K562 (cell line): Measurements from ENCODE around the gene SPATS1. TPM values are rescaled to one million over a fixed set of nuclear protein-coding genes. Genes with fewer than 3 reads are reported as not detected.

Experiments
- ATAC-seq: fragments of 200-7000 bp; cut with Tn5 transposase; 3 replicates; pipeline ENCODE4 v1.9.1; 2020; ENCODE audit warnings: moderate library complexity
- BruUV-seq: library from RNA; stranded (reverse); fragments of 400-500 nt; replicated peaks from 2 replicates; lab custom pipeline; 2021; lab: Mats Ljungman, UMichigan
- CTCF ChIA-PET: fragments of 300-600 bp; formaldehyde crosslinking; extraction: SDS; loops from one replicate; lab custom pipeline; 2021; ENCODE audit warnings: low intra/inter-chr PET ratio; lab: Yijun Ruan, JAX
- POLR2A ChIA-PET: fragments of 300-600, 350-650 bp; sonication (Branson Sonifier 250); formaldehyde crosslinking; extraction: SDS; loops from one replicate; lab custom pipeline; 2021; ENCODE audit warnings: antibody characterized with exemption, inconsistent platforms; lab: Yijun Ruan, JAX
- DNase-seq, 4 experiments: peaks; one replicate each; pipeline versions ENCODE4 v3.0.0 to v3.0.0-alpha.2; 2011 to 2018; ENCODE audit warnings: low spot score in 3 of 4, mixed read lengths in 3 of 4; ENCODE audit errors: extremely low read depth in 1 of 4
- FAIRE-seq: peaks from 2 replicates; lab custom pipeline; 2011; peaks lifted over from hg19 to GRCh38; lab: Jason Lieb, UNC
- H2AFZ ChIP-seq: 2 replicates; pipeline ENCODE4 v1.6.0; 2011; ENCODE audit warnings: low read depth, low read length, control low read depth, inconsistent platforms
- H3K27ac ChIP-seq: fragments of 200-600 bp; 3 replicates; pipeline ENCODE4 v1.8.0; 2011; ENCODE audit warnings: low read depth, mild to moderate bottlenecking, control low read depth, inconsistent platforms, low read length, moderate library complexity, mixed read lengths; ENCODE audit errors: extremely low read depth
- H3K27me3 ChIP-seq, 2 experiments: fragments of 300-600 bp in 1 of 2; 2 replicates in 1 of 2; 3 replicates in 1 of 2; pipeline versions ENCODE4 v1.6.0 to v1.8.0; 2011; ENCODE audit warnings: inconsistent platforms in 2 of 2, low read length in 2 of 2, mild to moderate bottlenecking in 1 of 2, mixed read lengths in 1 of 2, moderate library complexity in 1 of 2; ENCODE audit not compliant: control insufficient read depth in 2 of 2, insufficient read depth in 2 of 2
- H3K36me3 ChIP-seq: fragments of 300-600 bp; 3 replicates; pipeline ENCODE4 v1.8.0; 2011; ENCODE audit warnings: mild to moderate bottlenecking, low read length, inconsistent platforms; ENCODE audit not compliant: control insufficient read depth, insufficient read depth
- H3K4me1 ChIP-seq, 2 experiments: fragments of 200-600 bp in 1 of 2; replicated peaks in 1 of 2; 2 replicates in 1 of 2; 3 replicates in 1 of 2; pipeline versions ENCODE4 v1.5.1 to v1.8.0; 2011; ENCODE audit warnings: inconsistent platforms in 2 of 2, low read length in 2 of 2, mild to moderate bottlenecking in 1 of 2, mixed read lengths in 1 of 2, moderate library complexity in 1 of 2; ENCODE audit not compliant: control insufficient read depth in 2 of 2, insufficient read depth in 2 of 2
- H3K4me2 ChIP-seq: 2 replicates; pipeline ENCODE4 v1.6.1; 2011; ENCODE audit warnings: low read length, control low read depth, inconsistent platforms, mixed read lengths; ENCODE audit not compliant: insufficient read depth
- H3K4me3 ChIP-seq: fragments of 200-600 bp; sonication (generic), shearing (Covaris generic); 2 replicates; pipeline ENCODE4 v1.5.1; 2016; ENCODE audit warnings: control low read depth, inconsistent platforms
- H3K79me2 ChIP-seq: fragments of 200-600 bp; 3 replicates; pipeline ENCODE4 v1.8.0; 2011; ENCODE audit warnings: low read length, inconsistent platforms; ENCODE audit not compliant: control insufficient read depth, insufficient read depth
- H3K9ac ChIP-seq, 2 experiments: 2 replicates each; pipeline versions ENCODE4 v1.6.0 to v1.6.1; 2011; ENCODE audit warnings: low read depth in 2 of 2, low read length in 2 of 2, control low read depth in 1 of 2, inconsistent platforms in 1 of 2, mild to moderate bottlenecking in 1 of 2, mixed read lengths in 1 of 2; ENCODE audit not compliant: insufficient read depth in 1 of 2
- H3K9me1 ChIP-seq: one replicate; pipeline ENCODE4 v1.6.0; 2011; ENCODE audit warnings: inconsistent platforms, mild to moderate bottlenecking, low read length, moderate library complexity; ENCODE audit not compliant: control insufficient read depth, insufficient read depth
- H3K9me3 ChIP-seq: replicated peaks from 2 replicates; pipeline ENCODE4 v1.5.1; 2011; ENCODE audit warnings: low read depth, low read length, inconsistent platforms; ENCODE audit not compliant: control insufficient read depth, insufficient read depth
- H4K20me1 ChIP-seq: replicated peaks from 2 replicates; pipeline ENCODE4 v1.6.1; 2011; ENCODE audit warnings: low read length, inconsistent platforms, mixed read lengths; ENCODE audit not compliant: control insufficient read depth, insufficient read depth
- BDP1 ChIP-seq: IDR thresholded peaks from 3 replicates; pipeline ENCODE4 v1.6.1; 2011; ENCODE audit not compliant: insufficient read length, insufficient read depth
- C11orf30 ChIP-seq: fragments of 450-650 bp; IDR thresholded peaks from 2 replicates; pipeline ENCODE4 v1.6.1; 2016; ENCODE audit warnings: low read depth, mild to moderate bottlenecking
- MAFF ChIP-seq: IDR thresholded peaks from 2 replicates; pipeline ENCODE4 v1.6.1; 2012; ENCODE audit warnings: low read length, improper control_type of control experiment
- MAFG ChIP-seq: fragments of 450-650 bp; conservative IDR thresholded peaks from 2 replicates; pipeline ENCODE4 v1.6.1; 2016; ENCODE audit warnings: missing genetic modification characterization, missing compliant biosample characterization
- MAFK ChIP-seq: IDR thresholded peaks from 2 replicates; pipeline ENCODE4 v1.6.1; 2011; ENCODE audit warnings: low read length, improper control_type of control experiment
- MBD1 ChIP-seq: fragments of 250-450 bp; sonication (Bioruptor Pico); IDR thresholded peaks from 2 replicates; pipeline ENCODE4 v1.8.0; 2022; ENCODE audit warnings: inconsistent platforms
- NCOA6 ChIP-seq: fragments of 450-650 bp; IDR thresholded peaks from 2 replicates; pipeline ENCODE4 v1.6.1; 2017; ENCODE audit warnings: mild to moderate bottlenecking
- POLR2AphosphoS5 ChIP-seq: IDR thresholded peaks from 2 replicates; pipeline ENCODE4 v1.6.1; 2011; ENCODE audit warnings: mild to moderate bottlenecking, low read depth, low read length, moderate library complexity; ENCODE audit not compliant: control insufficient read depth, insufficient read depth
- PYGO2 ChIP-seq: fragments of 450-650 bp; IDR thresholded peaks from 2 replicates; pipeline ENCODE4 v1.6.1; 2016; ENCODE audit warnings: mild to moderate bottlenecking, missing genetic modification characterization, moderate library complexity, missing compliant biosample characterization
- RNF2 ChIP-seq: sonication (generic); IDR thresholded peaks from 2 replicates; pipeline ENCODE4 v1.6.1; 2016
- SETDB1 ChIP-seq: IDR thresholded peaks from one replicate; pipeline ENCODE4 v1.6.1; 2012; ENCODE audit warnings: low read length, control low read depth, inconsistent platforms
- SNIP1 ChIP-seq: fragments of 450-650 bp; IDR thresholded peaks from 2 replicates; pipeline ENCODE4 v1.7.1; 2017; ENCODE audit warnings: low read depth, mild to moderate bottlenecking
- SOX6 ChIP-seq: fragments of 450-650 bp; IDR thresholded peaks from 2 replicates; pipeline ENCODE4 v1.6.1; 2014; ENCODE audit warnings: mild to moderate bottlenecking
- ZBTB1 ChIP-seq: sonication (generic); formaldehyde crosslinking; IDR thresholded peaks from 2 replicates; pipeline ENCODE4 v1.8.1; 2023; ENCODE audit warnings: missing genetic modification reagents, low read depth, mild to moderate bottlenecking, borderline replicate concordance
- ZNF146 ChIP-seq: IDR thresholded peaks from one replicate; pipeline ENCODE4 v1.6.1; 2018; ENCODE audit warnings: missing compliant biosample characterization; ENCODE audit not compliant: unreplicated experiment
- ZNF316 ChIP-seq: fragments of 450-650 bp; IDR thresholded peaks from 2 replicates; pipeline ENCODE4 v1.6.1; 2016
- ZNF830 ChIP-seq: fragments of 250-450 bp; sonication (Bioruptor Pico); IDR thresholded peaks from 2 replicates; pipeline ENCODE4 v1.5.0; 2021; ENCODE audit warnings: mild to moderate bottlenecking
- WGBS: fragments of 100-300 bp; shearing (Covaris generic); methylation state at CpG from one replicate; pipeline ENCODE4 v1.1.6; 2016; ENCODE audit warnings: low coverage, mixed read lengths; ENCODE audit not compliant: insufficient coverage; ENCODE audit errors: missing lambda C conversion rate; 5-methylcytosine and 5-hydroxymethylcytosine counted together
- in situ Hi-C: fragments of 300-500 bp; cut with MboI; formaldehyde crosslinking; loops from 4 replicates; pipeline ENCODE4 v1.15.0; 2018; ENCODE audit warnings: inconsistent platforms, mixed read lengths
- intact Hi-C: fragments of 100-400 bp; cut with micrococcal nuclease; formaldehyde crosslinking; loops from 2 replicates; pipeline ENCODE4 v1.14.2; 2022
- polyA plus RNA-seq, 8 experiments: library from polyadenylated mRNA; depleted of rRNA in 4 of 8; stranded (reverse) in 5 of 8; unstranded in 3 of 8; fragments of >200 nt; fragmentation: Nextera tagmentation in 2 of 8; fragmentation: Illumina TruSeq in 1 of 8; extraction: Ambion mirVana in 2 of 8; extraction: Trizol in 1 of 8; gene quantifications; 2 replicates each; pipeline versions ENCODE4 v1.2.1 to v1.2.3, GENCODE V29; 2011 to 2014; ENCODE audit warnings: inconsistent platforms in 1 of 8, missing spikeins in 1 of 8
- total RNA-seq, 7 experiments: library from RNA; depleted of rRNA in 6 of 7; stranded (reverse); fragments of >200 nt in 6 of 7; fragmentation: Illumina TruSeq in 2 of 7; extraction: Trizol in 2 of 7; gene quantifications; 2 replicates each; pipeline versions ENCODE4 v1.2.1 to v1.2.3, GENCODE V29; 2011 to 2021; ENCODE audit warnings: low replicate concordance in 1 of 7

Gene SPATS1
- total and polyA plus RNA-seq, 9 of the 15 experiments (the other 6 are each of a cell fraction or from before 2014, with no cell fraction given), result not detected

GRCh38 chr6:44310241-44310640 is 32.2 kb upstream of the SPATS1 start:
- POLR2A ChIA-PET, result interaction anchor here (1.4 to 11.9 kb wide), 3 partner anchors 9 to 42 kb away, joined by 4 to 116 read pairs (median 7); no protein-coding TSS in a partner anchor
- DNase-seq, result no peak
- peaks cover 63% of the 10 kb centered on the region for H3K36me3 ChIP-seq
- H3K27me3 ChIP-seq, result 0 out of 5 replicates have a peak, but pooled peaks cover 0 to 3% of the 10 kb centered on the region in 2 experiments
- in situ Hi-C loops, result no loop called here
- peaks cover 6 to 10% of the 10 kb centered on the region in 2 experiments; a peak in 3 of 5 replicates for H3K4me1 ChIP-seq
- no peaks in the 10 kb centered on the region; the same call in 1 of the 2 replicates for H4K20me1 ChIP-seq
- no peak overlapping the region for H3K4me3 ChIP-seq
- TF ChIP-seq ZNF146 (no peak), ZBTB1 (CRISPR knock-in tag) (0 out of 2 replicates have a peak, but pooled peaks have one; percentile 31)
- TF ChIP-seq, all 486 proteins: peak for 1
- H3K27ac ChIP-seq, result no peak overlapping the region
- CTCF ChIA-PET, result no interaction called here
- intact Hi-C loops, result no loop called here
- 98% methylated on average over 3 of the region's 3 CpGs for WGBS
- no peaks in the 10 kb centered on the region for H3K9me1 ChIP-seq
- no peaks in the 10 kb centered on the region for H3K9me3 ChIP-seq
- no peak overlapping the region for H2AFZ ChIP-seq
- no peak for FAIRE-seq
- ATAC-seq, result no peak
- H3K4me2 ChIP-seq, result no peak overlapping the region
- 0 out of 4 replicates have a peak overlapping the region, but pooled peaks of 1 of the 2 experiments have one; percentile 24 for H3K9ac ChIP-seq
- H3K79me2 ChIP-seq, result peaks cover 15% of the 10 kb centered on the region
- no TSS peak for BruUV-seq

GRCh38 chr6:44311304-44311703 is 31.1 kb upstream of the SPATS1 start:
- no peak overlapping the region for H2AFZ ChIP-seq
- H3K79me2 ChIP-seq, result peaks cover 15% of the 10 kb centered on the region
- H3K4me3 ChIP-seq, result no peak overlapping the region
- peak overlapping the region in 1 of 2 experiments; percentile 14; a peak in 1 of 4 replicates for H3K9ac ChIP-seq
- H3K27me3 ChIP-seq, result peaks cover 4 to 8% of the 10 kb centered on the region in 2 experiments; a peak in 3 of 5 replicates
- POLR2A ChIA-PET, result interaction anchor here (0.6 to 11.9 kb wide), 4 partner anchors 10 to 64 kb away, joined by 3 to 116 read pairs (median 5); partner anchors contain the start of gene HSP90AB1
- H3K4me1 ChIP-seq, result peaks cover 6 to 9% of the 10 kb centered on the region in 2 experiments; a peak in 3 of 5 replicates
- H3K9me1 ChIP-seq, result no peaks in the 10 kb centered on the region
- intact Hi-C loops (no loop called here), in situ Hi-C loops (no loop called here)
- no peak for FAIRE-seq
- no peaks in the 10 kb centered on the region for H3K9me3 ChIP-seq
- H3K4me2 ChIP-seq, result no peak overlapping the region
- peaks cover 52% of the 10 kb centered on the region for H3K36me3 ChIP-seq
- DNase-seq, result no peak
- CTCF ChIA-PET, result no interaction called here
- WGBS, result 82% methylated on average over 2 of the region's 2 CpGs
- no peak for ATAC-seq
- H4K20me1 ChIP-seq, result no peaks in the 10 kb centered on the region; the same call in 1 of the 2 replicates
- no TSS peak for BruUV-seq
- no peak overlapping the region for H3K27ac ChIP-seq
- TF ChIP-seq PYGO2 (tag) (no peak), RNF2 (no peak), SETDB1 (no peak), BDP1 (no peak), POLR2AphosphoS5 (no peak), MBD1 (CRISPR knock-in tag) (no peak), C11orf30 (peak; percentile 72; the same call in 1 of the 2 replicates), SNIP1 (no peak), MAFF (peak; percentile 70), MAFG (tag) (0 out of 2 replicates have a peak, but pooled peaks have one; percentile 34), ZNF316 (peak; percentile 79), NCOA6 (no peak), SOX6 (no peak), ZNF830 (no peak), MAFK (peak; percentile 67)
